Dermis microvascular lymphatic vessel endothelial cell (primary cell): ENCODE data around the gene ELOVL5. TPM values are rescaled to one million over a fixed set of nuclear protein-coding genes. Genes with fewer than 3 reads are reported as not detected.

Experiments used
- DNase-seq, 2 donors: peaks; one replicate each; pipeline versions ENCODE4 v3.0.0 to v3.0.0-alpha.2; 2010; ENCODE audit warnings: low read depth in 2 of 2
- total RNA-seq: library from RNA; depleted of rRNA; stranded (reverse); fragments of >200 nt; gene quantifications from 2 replicates; pipeline ENCODE4 v1.2.1, GENCODE V29; 2014

The ELOVL5 gene
- total RNA-seq, 1 donor from 2014 or later = 76.3 TPM

DNA sequence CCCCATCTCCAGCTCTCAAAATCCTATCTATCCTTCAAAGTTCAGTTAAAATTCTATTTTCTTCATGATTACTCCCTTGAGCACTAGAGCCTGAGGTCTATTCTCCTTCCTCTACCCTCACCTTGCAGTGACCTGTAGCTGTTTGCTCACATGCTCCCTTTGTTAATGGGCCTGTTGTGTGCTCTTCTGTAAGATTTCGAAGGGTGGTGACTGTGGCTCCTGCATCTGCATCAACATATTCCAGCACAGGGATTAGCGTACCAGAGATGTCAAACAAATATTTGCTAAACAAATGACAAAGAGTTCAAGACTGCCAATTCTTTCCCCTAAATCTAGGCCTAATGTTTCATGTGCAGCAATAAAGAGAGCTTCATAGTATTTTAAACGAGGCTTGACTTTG is 69.5 kb downstream of the ELOVL5 start:
- no peak for DNase-seq

DNA sequence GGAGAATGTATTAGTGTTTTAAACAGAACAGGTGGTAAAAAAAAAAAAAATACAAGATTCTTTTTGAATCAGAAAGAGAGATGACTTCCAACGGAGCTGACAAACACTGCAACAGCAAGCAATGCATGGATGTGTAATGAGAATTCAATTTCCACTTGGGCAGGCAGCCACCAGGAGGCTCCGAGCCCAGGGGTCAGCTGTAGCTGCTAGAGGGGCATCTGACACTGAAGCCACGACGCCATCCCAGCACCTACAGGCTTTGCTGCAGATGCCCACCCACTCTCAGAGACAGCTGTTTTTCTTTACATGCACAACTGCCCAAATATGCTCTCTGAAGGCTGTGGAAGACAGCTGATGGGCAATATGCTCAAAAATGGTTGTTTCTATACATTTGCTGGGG is 75.4 kb downstream of the ELOVL5 start:
- no peak for DNase-seq

DNA sequence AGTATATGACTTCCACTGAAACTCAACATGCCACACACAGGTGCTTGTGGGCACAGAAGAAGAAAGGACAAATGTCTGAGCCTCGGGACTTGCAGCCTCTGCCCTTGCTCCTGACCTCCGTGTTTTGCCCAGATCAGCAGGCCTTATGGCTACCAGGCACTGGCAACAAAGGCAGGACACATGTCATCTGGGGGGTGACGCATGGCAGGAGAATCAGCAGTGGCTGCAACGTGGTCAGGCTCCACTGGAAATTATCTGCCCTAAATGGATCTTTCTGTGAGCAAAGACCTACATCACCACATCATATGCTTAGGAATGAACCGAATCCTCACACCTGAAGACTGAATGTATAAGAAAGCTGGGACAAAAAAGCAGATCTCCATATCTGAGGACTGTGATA is 78.9 kb downstream of the ELOVL5 start:
- no peak for DNase-seq

DNA sequence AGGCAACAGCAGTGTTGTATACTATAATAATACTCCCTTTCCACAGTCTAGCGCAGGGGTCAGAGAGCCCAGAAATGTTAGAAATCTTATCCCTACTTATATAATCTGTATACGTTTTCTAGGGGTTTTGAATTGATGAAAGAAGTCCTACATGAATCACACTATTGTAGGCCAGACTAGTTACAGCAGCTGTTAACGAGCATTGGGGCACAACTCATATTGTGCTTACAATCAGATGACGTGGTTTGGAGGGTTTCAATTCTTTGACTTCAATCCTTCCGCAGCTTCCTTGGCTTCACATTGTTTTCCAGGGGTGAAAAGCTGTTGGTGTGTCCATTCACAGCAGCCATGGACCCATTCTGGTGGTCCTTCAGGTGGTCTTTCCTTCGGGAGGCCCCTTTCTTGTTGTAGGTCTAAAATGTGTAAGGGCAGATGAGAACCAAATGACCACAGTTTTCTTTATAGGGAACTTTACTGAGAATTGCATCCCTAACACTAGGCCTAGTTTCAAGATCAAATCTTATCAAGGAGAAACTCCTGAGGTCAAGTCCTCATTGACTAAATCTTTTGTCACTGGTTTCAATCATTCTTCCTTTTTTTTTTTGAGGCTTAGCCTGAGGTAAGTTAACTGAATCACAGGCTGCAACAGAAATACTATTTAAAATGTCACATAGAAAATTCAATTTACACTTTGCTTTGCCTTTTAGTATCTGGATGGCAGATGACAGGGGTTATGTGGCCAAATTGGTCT is 79.7 kb downstream of the ELOVL5 start:
- no peak for DNase-seq

DNA sequence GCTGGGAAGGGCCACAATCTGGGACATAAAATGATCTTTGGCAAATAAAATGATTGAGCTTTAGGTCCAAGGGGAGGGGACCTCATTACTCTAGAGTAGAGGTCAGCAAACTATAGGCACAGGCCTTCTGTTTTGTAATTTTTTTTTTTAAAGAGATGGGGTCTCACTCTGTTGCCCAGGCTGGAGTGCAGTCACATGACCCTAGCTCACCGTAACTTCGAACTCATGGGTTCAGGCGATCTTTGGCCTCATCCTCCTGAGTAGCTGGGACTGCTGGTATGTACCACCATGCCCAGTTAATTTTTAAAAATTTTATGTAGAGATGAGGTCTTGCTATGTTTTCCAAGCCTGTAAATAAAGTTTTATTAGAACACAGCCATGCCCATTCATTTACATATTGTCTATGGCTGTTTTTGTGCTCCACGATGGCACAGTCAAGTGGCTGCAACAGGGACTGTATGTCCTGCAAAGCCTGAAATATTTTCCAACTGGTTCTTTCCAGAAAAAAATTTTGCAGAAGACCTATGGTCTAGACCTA is 82.1 kb downstream of the ELOVL5 start:
- no peak for DNase-seq

DNA sequence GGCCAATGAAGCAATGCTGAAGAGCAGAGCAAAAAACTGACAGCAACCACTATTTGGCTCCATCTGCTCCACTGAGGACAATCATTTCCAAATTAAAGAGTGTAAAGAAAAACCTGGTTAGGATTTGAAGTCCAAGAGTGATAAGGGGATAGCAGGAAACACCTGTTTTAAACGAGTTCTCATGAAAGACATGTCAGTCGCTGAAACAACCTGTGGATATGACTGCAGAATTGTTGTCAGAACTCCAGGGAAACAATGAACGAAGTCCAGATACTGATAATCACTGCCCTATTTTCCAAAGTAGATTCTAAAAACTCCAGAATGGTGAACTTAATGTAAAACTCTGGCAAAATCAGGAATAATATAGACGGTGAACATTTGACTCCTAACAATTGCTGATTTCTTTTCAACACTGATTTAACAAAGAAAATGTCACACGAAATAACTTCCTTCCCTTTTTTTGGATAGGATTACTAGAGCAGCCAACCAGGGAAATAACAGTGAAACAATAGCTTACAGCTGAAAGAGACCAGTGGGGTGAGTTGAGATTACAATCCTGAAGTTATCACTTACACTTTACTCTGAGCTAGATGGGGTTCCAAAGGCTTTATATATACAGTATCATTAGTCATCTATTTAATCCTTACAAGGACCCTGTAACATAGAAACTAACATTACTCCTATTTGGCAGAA is 83.7 kb downstream of the ELOVL5 start:
- peak; percentile 70 to 79 for DNase-seq

GRCh38 chr6:53264337-53264736 is 84.4 kb downstream of the ELOVL5 start:
- no peak for DNase-seq

- DNase-seq = no peak
Measured at GRCh38 chr6:53263917-53264316, 84.8 kb downstream of the ELOVL5 start.

- no peak for DNase-seq
Measured at GRCh38 chr6:53259860-53260580, 88.7 kb downstream of the ELOVL5 start.

GRCh38 chr6:53258774-53259155 is 90.0 kb downstream of the ELOVL5 start:
- DNase-seq = no peak

- no peak for DNase-seq
Measured at GRCh38 chr6:53258076-53258773, 90.5 kb downstream of the ELOVL5 start.

DNA sequence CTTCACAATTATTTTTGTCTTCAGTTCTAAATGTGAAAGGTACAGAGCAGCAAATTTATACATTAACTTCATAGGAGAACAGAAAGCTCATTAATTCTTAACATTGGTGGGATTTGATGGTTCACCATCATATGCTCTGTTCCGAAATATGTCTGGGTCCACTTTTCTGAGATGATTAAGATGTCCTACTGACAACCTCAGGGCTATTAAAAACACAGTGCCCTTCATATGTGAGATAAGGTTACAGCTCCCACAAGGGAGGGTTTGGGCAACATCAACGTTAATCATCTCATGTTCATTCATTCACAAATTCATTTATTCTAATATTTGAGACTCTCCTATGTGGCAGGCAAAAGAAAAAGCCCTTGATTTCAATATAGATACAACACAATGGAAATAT is 91.2 kb downstream of the ELOVL5 start:
- no peak for DNase-seq

DNA sequence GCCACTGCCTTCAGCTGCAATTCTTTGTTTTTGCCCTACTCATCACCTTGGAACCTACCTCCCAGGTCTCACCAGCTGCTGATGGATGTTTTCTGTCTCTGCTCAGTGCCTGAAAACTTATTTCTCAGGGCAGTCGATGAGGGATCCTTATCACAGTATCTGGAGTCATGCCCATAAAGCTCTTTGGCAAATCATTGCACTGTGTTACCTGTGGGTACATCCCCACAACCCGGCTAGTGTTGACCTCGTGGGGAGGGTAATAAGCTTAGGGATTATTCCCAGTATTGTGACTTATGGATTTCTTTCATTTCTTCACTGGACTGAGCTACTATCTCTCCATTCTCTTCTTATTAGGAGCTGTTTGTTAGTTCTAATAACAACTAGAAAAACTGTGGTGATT is 91.7 kb downstream of the ELOVL5 start:
- no peak for DNase-seq

GRCh38 chr6:53252177-53252692 is 96.5 kb downstream of the ELOVL5 start:
- DNase-seq = no peak

DNA sequence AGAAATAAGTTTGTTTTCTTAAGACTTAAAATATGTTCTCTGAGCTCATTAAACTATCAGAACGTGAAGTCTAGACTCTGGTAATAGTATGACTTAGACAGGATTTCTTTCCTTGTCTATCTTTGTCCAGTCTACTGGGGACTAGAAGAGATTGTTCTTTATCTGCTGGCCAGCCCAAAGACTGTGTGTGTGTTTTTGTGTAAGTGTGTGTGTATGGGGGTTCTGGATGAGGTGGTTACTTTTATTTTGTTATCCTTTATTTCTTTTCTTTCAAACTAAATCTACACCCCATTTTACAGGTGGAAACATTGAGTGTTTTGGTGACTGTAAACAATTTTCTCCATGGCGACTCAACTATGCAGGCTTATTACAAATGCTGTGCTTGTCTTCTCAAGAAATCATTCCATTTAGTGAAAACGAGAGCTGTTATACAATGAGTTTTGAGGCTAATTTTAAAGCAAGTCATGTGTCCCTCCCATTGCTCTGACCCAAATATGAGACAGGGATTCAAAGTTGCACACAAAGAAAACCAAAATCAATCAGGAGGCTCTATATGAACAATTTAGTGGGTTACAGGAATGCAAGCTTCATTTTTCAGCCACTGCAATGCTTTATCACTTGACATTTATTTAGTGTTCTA is 97.6 kb downstream of the ELOVL5 start:
- DNase-seq = no peak

- DNase-seq = no peak
Measured at GRCh38 chr6:53250176-53251032, 98.3 kb downstream of the ELOVL5 start.

DNA sequence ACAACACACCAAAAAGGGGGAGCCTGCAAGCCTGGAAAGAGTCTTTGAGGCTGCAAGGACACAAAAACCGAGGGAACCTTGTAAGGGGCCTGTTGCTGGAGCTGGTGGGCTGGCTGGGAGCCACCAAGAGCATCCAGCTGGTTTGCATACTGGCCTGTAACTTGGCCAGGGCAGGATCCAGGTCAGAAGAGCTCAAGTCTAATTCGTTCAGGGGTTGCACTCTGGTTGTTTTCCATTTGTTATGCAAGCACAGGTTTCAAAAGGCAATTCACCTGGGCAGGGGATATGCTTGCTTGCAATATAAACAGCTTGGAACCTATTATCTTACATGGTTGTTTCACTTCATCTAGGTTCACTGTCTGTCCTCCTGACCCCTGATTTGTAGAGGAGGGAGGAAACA is 101.8 kb downstream of the ELOVL5 start:
- DNase-seq = no peak

DNA sequence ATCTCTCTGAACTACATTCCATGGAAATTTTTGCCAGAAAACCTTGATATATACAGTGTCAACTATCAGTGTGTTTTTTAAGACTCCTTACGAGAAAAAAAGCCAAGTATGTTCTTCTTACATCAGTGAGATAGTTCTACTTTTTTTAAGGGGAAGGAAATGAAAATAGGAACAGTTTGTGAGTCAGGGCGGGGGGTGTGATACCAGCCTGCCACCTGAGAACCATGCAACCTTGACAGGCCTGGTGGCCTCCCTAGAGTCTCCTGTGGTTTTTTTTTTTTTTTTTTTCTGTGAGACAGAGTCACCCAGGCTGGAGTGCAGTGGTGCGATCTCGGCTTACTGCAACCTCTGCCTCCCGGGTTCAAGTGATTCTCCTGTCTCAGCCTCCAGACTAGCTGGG is 103.8 kb downstream of the ELOVL5 start:
- no peak for DNase-seq

DNA sequence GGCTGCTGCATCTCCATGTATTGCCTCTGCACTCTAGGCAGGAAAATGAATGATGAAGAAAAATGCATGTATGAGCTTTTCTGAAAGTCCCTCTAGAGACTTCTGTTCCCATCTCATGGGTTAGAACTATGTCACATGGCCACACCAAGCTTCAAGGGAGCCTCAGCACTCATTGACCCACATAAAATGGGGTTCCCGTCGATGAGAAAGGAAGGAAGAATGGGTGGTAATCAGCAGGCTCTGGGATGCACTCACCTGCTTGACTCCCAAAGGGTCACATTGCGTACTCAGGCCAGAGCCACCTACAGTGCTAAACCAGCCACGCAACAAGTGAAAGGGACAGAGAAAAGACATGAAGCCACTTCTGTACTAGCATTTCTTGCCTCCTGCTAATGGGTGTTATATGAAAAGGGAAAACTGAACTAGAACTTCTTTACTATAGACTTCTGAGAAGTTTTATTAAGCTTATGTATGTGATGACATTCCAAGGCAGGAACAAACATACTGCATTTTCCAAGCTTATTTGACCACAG is 104.3 kb downstream of the ELOVL5 start:
- no peak for DNase-seq

- DNase-seq = no peak
Measured at GRCh38 chr6:53241938-53242337, 106.8 kb downstream of the ELOVL5 start.
